Colonic mucosa (tissue), 4 donors: ENCODE measurements around the gene ATAD3B. TPM values are rescaled to one million over a fixed set of nuclear protein-coding genes. Genes with fewer than 3 reads are reported as not detected.
"Not testable (repeated sequence)": the region's sequence is repeated elsewhere in the genome, so short reads cannot be mapped to it uniquely, and the experiment has no call there.

ENCODE experiments used
- DNase-seq: peaks from one replicate; pipeline ENCODE4 v3.0.0-alpha.2; 2020
- H3K27ac ChIP-seq: fragments of 200-600 bp; one replicate; pipeline ENCODE4 v1.8.0; 2021
- H3K27me3 ChIP-seq: fragments of 200-600 bp; one replicate; pipeline ENCODE4 v1.8.0; 2021
- H3K36me3 ChIP-seq: fragments of 200-600 bp; one replicate; pipeline ENCODE4 v1.8.0; 2021
- H3K4me1 ChIP-seq: fragments of 200-600 bp; one replicate; pipeline ENCODE4 v1.8.0; 2021; ENCODE audit warnings: mild to moderate bottlenecking
- H3K4me3 ChIP-seq: fragments of 200-600 bp; one replicate; pipeline ENCODE4 v1.8.0; 2021
- H3K9ac ChIP-seq, 2 donors: one replicate each; pipeline ENCODE4 v1.7.0; 2013; ENCODE audit warnings: control low read depth in 2 of 2, low read depth in 2 of 2, low read length in 2 of 2
- H3K9me3 ChIP-seq: fragments of 200-600 bp; one replicate; pipeline ENCODE4 v1.8.0; 2021
- intact Hi-C: fragments of 100-400 bp; cut with DNase I; formaldehyde crosslinking; loops from one replicate; pipeline ENCODE4 v1.14.1; 2022
- total RNA-seq, 2 donors: library from RNA; stranded (reverse); fragmentation: NEBNext Ultra II Directional in 1 of 2; extraction: Animal tissue kit (Norgen Biotek cat#: 25700) in 1 of 2; gene quantifications; one replicate each; pipeline ENCODE4 v1.2.1, GENCODE V29; 2021
- TF ChIP-seq, protein P1 (sequence below): fragments of 200-600 bp; IDR thresholded peaks from one replicate; pipeline ENCODE4 v1.8.0; 2022; ENCODE audit warnings: antibody characterized with exemption, mild to moderate bottlenecking
- donor health status: healthy.
- donor health status: DM: no; HTN: no; CAD: no.
- donor health status: DM: no; HTN: no; CAD: no.

The ATAD3B gene
- total RNA-seq, 2 donors from 2014 or later = 16.6 to 62.9 TPM

DNA sequence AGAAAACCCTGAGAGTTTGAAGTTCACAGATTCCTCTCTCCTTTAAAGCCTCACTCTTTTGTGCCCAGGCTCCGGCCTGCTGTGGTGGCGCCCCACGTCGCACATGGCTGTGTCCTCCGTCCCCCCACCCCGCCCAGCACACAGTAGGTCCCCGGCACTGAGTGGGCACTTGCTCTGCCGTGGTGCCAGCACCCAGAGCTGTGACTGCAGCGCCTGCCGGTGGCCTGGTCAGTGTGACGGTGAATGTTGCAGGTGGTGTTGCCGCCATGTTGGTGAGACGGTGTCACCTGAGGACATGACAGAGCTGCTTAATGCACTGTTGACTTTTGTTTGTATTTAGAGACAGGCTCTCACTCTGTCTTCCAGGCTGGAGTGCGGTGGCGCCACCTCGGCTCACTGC lies 18.7 kb upstream of the ATAD3B start:
- no peak for DNase-seq
- no peaks in the 10 kb centered on the region for H3K27me3 ChIP-seq
- H3K4me1 ChIP-seq = no peaks in the 10 kb centered on the region
- no peak overlapping the region for H3K9ac ChIP-seq
- H3K4me3 ChIP-seq = no peak overlapping the region
- no peak overlapping the region for H3K27ac ChIP-seq
- H3K9me3 ChIP-seq = no peaks in the 10 kb centered on the region
- TF ChIP-seq, protein P1, sequence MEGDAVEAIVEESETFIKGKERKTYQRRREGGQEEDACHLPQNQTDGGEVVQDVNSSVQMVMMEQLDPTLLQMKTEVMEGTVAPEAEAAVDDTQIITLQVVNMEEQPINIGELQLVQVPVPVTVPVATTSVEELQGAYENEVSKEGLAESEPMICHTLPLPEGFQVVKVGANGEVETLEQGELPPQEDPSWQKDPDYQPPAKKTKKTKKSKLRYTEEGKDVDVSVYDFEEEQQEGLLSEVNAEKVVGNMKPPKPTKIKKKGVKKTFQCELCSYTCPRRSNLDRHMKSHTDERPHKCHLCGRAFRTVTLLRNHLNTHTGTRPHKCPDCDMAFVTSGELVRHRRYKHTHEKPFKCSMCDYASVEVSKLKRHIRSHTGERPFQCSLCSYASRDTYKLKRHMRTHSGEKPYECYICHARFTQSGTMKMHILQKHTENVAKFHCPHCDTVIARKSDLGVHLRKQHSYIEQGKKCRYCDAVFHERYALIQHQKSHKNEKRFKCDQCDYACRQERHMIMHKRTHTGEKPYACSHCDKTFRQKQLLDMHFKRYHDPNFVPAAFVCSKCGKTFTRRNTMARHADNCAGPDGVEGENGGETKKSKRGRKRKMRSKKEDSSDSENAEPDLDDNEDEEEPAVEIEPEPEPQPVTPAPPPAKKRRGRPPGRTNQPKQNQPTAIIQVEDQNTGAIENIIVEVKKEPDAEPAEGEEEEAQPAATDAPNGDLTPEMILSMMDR = no peak
- no peaks in the 10 kb centered on the region for H3K36me3 ChIP-seq
- intact Hi-C loops = no loop called here

DNA sequence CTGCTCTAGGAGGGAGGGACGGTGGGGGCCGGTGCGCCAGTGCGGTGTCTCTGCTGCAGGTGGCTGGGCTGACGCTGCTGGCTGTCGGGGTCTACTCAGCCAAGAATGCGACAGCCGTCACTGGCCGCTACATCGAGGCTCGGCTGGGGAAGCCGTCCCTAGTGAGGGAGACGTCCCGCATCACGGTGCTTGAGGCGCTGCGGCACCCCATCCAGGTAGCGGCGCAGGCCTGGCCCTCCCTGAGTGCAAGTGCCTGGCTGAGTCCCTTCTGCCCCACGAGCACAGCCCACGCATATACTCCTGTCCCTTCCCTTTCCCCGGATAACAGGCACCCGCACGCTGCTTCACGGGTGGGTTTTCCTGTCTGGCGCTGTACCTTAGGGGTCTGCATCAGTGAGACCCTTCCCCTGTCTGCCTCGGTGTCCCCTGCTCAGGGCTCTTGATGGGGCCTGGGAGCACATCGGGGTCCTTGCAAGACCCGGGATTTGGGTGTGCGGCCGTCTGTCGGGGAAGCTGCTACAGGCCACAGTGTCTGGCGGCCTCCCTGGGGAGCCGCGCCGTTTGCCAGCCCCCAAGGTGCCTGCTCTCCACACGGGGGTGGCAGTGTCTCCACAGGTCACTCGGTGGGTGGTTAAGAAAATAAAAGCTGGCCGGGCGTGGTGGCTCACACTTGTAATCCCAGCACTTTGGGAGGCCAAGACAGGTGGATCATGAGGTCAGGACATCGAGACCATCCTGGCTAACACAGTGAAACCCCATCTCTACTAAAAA lies 17.1 kb upstream of the ATAD3B start:
- H3K9me3 ChIP-seq, DNase-seq, H3K9ac ChIP-seq, intact Hi-C loops, H3K27me3 ChIP-seq, H3K4me3 ChIP-seq, H3K36me3 ChIP-seq, H3K4me1 ChIP-seq, H3K27ac ChIP-seq: not testable (repeated sequence)

DNA sequence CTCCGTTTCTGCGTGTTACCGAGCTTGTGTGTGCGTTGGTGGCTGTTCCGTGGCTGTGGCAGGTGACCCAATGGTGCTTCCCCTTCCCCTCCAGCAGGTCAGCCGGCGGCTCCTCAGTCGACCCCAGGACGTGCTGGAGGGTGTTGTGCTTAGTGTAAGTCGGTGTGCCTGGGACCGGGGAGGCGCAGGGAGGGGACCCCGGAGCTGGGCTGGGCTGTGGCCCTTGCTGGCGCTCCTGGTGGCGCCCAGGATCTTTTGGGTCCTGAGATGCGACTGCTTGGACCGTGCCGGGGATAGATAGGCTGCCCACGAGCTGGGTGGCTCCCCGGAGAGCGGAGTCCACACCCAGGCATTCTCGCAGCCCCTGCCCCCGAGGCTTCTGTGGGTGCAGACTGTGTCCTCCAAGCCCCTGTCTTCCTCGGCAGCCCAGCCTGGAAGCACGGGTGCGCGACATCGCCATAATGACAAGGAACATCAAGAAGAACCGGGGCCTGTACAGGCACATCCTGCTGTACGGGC lies 16.1 kb upstream of the ATAD3B start:
- H3K9ac ChIP-seq = no peak overlapping the region
- H3K36me3 ChIP-seq = no peaks in the 10 kb centered on the region
- no peak overlapping the region for H3K4me3 ChIP-seq
- intact Hi-C loops = no loop called here
- no peaks in the 10 kb centered on the region for H3K27me3 ChIP-seq
- H3K27ac ChIP-seq = no peak overlapping the region
- TF ChIP-seq, protein P1 = no peak
- no peaks in the 10 kb centered on the region for H3K4me1 ChIP-seq
- no peak for DNase-seq
- H3K9me3 ChIP-seq = no peaks in the 10 kb centered on the region

DNA sequence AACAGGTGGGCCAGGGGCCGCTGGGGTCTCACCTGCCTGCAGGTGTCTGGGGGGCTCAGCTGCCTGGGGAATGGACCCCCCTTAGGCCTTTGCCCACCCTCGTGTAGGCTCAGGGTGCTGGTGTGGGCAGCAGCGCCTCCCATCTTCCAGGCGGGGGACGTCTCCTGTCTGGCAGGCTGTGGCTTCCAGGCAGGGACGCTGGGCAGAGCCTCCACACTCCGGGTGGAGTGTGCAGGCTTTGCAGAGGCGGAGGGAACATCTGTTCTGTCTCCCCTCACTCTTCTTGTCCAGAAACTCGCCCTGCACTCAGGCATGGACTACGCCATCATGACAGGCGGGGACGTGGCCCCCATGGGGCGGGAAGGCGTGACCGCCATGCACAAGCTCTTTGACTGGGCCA lies 15.6 kb upstream of the ATAD3B start:
- H3K4me3 ChIP-seq, intact Hi-C loops, H3K9ac ChIP-seq, H3K27ac ChIP-seq, H3K36me3 ChIP-seq, H3K9me3 ChIP-seq, H3K27me3 ChIP-seq, H3K4me1 ChIP-seq, DNase-seq: not testable (repeated sequence)

DNA sequence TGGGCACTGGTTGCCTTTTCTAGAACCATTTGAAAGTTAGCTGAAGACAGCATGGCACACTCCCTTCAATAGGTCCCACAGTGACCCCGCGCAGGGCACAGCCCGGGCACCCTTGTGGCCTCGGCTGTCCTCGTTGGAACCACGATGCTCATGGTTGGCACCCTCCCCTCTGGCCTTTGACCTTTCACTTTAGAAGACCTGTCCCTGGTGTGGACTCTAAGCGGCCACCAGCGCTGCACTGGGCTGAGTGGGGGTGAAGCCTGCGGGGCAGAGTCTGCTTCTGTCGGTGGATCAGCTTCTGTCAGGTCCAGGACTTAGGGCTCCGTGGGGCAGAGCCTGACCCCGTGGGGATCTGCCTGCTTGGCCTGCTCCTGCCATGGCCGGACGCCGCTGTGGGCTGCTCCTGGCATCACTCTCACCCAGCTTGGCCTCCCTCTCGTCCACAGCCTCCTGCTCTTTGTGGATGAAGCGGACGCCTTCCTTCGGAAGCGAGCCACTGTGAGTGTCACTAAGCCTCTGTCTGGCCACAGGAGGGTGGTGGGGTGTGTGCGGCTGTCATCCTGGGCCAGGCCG lies 14.8 kb upstream of the ATAD3B start:
- H3K27ac ChIP-seq, H3K4me3 ChIP-seq, H3K9ac ChIP-seq, H3K4me1 ChIP-seq, H3K36me3 ChIP-seq, H3K27me3 ChIP-seq, intact Hi-C loops, H3K9me3 ChIP-seq, DNase-seq: not testable (repeated sequence)

DNA sequence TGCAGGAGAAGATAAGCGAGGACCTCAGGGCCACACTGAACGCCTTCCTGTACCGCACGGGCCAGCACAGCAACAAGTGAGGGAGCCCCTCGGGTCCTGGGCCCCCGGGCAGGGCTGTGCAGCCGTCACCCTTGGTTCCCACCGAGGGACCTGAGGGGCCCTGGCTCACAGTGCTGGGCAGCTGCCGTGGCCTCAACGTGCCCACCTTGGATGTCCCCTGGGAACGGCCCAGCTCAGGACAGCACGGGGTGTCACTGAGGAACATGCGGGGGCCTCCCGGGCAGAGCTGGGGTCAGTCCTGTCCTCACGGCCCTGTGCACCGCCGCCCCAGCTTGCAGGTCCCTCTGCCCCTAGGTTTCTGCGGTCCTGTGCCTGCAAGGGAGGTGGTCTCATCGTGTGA lies 12.4 kb upstream of the ATAD3B start:
- H3K9ac ChIP-seq, H3K4me3 ChIP-seq, H3K4me1 ChIP-seq, intact Hi-C loops, H3K27me3 ChIP-seq, H3K9me3 ChIP-seq, DNase-seq, H3K27ac ChIP-seq, H3K36me3 ChIP-seq: not testable (repeated sequence)

DNA sequence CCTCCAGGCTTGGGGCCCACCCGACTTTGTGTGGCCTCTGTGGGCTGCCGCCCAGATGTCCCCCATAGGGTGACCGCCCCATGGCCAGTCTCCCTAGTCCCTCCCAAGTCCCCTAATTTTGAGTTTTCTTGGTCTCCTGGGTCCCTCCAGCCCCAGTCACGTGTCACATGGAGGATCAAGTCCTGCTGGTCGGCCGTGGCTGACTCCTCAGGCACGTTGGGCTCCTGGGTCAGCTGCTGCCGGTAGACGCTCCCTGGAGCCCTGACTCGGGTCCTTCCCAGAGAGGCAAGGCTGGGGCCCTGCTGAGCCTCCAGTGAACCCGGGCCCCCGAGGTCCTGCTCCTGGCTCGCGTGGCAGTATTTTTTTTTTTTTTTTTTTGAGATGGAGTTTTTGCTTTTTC lies 11.9 kb upstream of the ATAD3B start:
- DNase-seq, H3K27me3 ChIP-seq, intact Hi-C loops, H3K4me1 ChIP-seq, H3K36me3 ChIP-seq, H3K4me3 ChIP-seq, H3K27ac ChIP-seq, H3K9ac ChIP-seq, H3K9me3 ChIP-seq: not testable (repeated sequence)

DNA sequence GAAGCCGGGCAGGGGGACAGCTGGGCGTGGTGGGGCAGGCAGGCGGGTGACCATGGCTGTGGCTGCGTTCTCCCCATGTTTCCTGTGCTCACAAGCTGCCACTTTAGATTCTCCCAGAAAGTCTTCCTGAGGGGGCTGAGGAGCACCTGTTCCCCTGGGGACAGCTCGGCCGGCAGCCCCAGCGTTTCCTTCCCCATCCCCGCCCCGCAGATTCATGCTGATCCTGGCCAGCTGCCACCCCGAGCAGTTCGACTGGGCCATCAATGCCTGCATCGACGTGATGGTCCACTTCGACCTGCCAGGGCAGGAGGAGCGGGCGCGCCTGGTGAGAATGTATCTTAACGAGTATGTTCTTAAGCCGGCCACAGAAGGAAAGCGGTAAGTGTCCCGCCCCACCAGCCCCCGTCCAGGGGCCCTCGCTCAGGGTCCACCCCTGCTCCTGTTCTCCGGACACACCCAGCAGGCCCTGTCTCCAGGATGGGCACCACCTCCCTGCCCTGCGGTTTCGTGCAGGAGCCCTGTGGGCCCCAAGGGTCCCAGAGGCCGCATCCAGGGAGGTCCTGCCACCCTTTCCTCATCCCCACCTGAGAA lies 10.9 kb upstream of the ATAD3B start:
- Histone ChIP-seq H3K4me1 (no peaks in the 10 kb centered on the region), H3K9ac (no peak overlapping the region), H3K4me3 (no peak overlapping the region), H3K9me3 (no peaks in the 10 kb centered on the region), H3K36me3 (no peaks in the 10 kb centered on the region), H3K27me3 (no peaks in the 10 kb centered on the region), H3K27ac (no peak overlapping the region)
- DNase-seq = no peak
- intact Hi-C loops = no loop called here
- TF ChIP-seq, protein P1 = no peak
